Sigmoid colon (tissue), 7 donors: ENCODE measurements around the gene FRZB. TPM values are rescaled to one million over a fixed set of nuclear protein-coding genes. Genes with fewer than 3 reads are reported as not detected.

Experiments used
- DNase-seq: peaks from one replicate; pipeline ENCODE4 v3.0.0-alpha.2; 2019
- H3K27ac ChIP-seq, 4 donors: fragments of 200-600 bp; sonication (generic); one replicate each; pipeline ENCODE4 v1.5.1; 2016 to 2019; ENCODE audit warnings: mild to moderate bottlenecking in 1 of 4
- H3K27me3 ChIP-seq, 3 donors: fragments of 200-600 bp; sonication (generic); one replicate each; pipeline ENCODE4 v1.5.1; 2019; ENCODE audit warnings: mild to moderate bottlenecking in 1 of 3
- H3K36me3 ChIP-seq, 4 donors: fragments of 200-600 bp; sonication (generic); one replicate each; pipeline ENCODE4 v1.5.1; 2016 to 2019
- H3K4me1 ChIP-seq, 4 donors: fragments of 200-600 bp; sonication (generic); one replicate each; pipeline ENCODE4 v1.5.1; 2017 to 2019
- H3K4me3 ChIP-seq, 4 donors: fragments of 200-600 bp; sonication (generic); one replicate each; pipeline ENCODE4 v1.5.1; 2017 to 2019; ENCODE audit warnings: mild to moderate bottlenecking in 2 of 4, moderate library complexity in 1 of 4
- H3K9me3 ChIP-seq, 4 donors: fragments of 200-600 bp in 3 of 4; sonication (generic) in 3 of 4; one replicate each; pipeline versions ENCODE4 v1.5.1 to v1.6.1; 2013 to 2019
- EP300 ChIP-seq, 4 donors: sonication (generic); formaldehyde crosslinking; IDR thresholded peaks; one replicate each; pipeline ENCODE4 v1.6.1; 2017; ENCODE audit warnings: antibody characterized with exemption in 4 of 4
- POLR2A ChIP-seq, 2 donors: fragments of 450-650 bp; IDR thresholded peaks; one replicate each; pipeline ENCODE4 v1.6.1; 2016; ENCODE audit warnings: antibody characterized with exemption in 2 of 2, mild to moderate bottlenecking in 2 of 2, moderate library complexity in 2 of 2
- POLR2AphosphoS5 ChIP-seq, 4 donors: sonication (generic); formaldehyde crosslinking; IDR thresholded peaks; one replicate each; pipeline ENCODE4 v1.6.1; 2017; ENCODE audit warnings: antibody characterized with exemption in 4 of 4
- WGBS, 2 donors: extraction: QIAGEN DNeasy Blood & Tissue Kit; methylation state at CpG; one replicate each; pipeline ENCODE4 v1.1.7; 2013; 5-methylcytosine and 5-hydroxymethylcytosine counted together
- intact Hi-C: fragments of 100-400 bp; cut with DNase I; formaldehyde crosslinking; loops from one replicate; pipeline ENCODE4 v1.15.1; 2023
- polyA plus RNA-seq, 3 donors: library from polyadenylated mRNA; stranded (reverse); fragments of 200-250 nt; gene quantifications; one replicate each; pipeline ENCODE4 v1.2.3, GENCODE V29; 2013
- total RNA-seq, 4 donors: library from RNA; depleted of rRNA; stranded (reverse); fragments of >200 nt; gene quantifications; one replicate each; pipeline ENCODE4 v1.1.0, GENCODE V29; 2016
- TF ChIP-seq, protein P1 (sequence below), 4 experiments: fragments of 450-650 bp in 3 of 4; fragments of 200-600 bp in 1 of 4; IDR thresholded peaks; one replicate each; pipeline ENCODE4 v1.5.1; 2016 to 2019; ENCODE audit warnings: antibody characterized with exemption in 4 of 4, mild to moderate bottlenecking in 3 of 4, moderate library complexity in 2 of 4
- donor health status: healthy with polysubstance abuse.
- donor health status: Bipolar disorder and iron deficiency.
- donor health status: healthy.

The FRZB gene
- total and polyA plus RNA-seq, 7 donors: 3.7 to 14.7 (median 8.2) TPM

DNA sequence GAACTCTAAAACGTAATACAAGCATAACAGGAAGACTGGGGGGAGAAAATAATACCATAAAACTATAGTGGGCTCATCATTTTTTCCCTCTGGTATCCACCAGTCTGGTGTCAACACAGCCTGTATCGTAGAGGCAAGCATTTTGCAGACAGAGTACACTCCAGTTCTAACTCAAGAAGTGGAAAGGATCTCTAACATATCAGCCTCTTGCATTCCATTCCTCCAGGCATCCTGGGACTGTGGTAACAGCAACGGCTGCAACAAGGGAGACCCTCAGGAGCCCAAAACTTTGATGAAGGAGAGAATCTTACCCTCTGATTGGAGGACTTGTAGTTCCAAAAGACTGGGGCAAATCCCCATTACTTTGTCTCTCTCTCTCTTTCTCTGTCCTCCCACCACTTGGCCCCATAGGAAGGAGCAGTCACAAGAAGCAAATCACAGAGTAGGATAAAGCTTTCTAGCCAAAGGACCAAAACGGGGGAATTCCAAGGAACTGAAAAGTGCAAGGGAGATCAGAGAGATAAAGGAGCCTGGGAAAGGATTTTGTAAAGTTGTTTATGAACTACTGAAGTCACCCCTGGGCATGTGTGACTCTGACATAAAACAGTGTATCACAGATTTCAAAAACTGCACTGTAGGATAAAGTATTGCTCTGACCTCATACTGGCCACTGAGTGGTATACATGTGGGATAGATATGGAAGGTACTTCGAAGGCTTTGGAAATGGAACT, 11.9 kb downstream of the FRZB start:
- WGBS, 2 donors: 72 to 77% methylated on average over 5 of the region's 5 CpGs
- TF ChIP-seq EP300 (IDR thresholded peaks at IDR 0.05) (no peak), POLR2A (IDR thresholded peaks at IDR 0.05) (no peak), POLR2AphosphoS5 (IDR thresholded peaks at IDR 0.05) (no peak)
- TF ChIP-seq, protein P1, sequence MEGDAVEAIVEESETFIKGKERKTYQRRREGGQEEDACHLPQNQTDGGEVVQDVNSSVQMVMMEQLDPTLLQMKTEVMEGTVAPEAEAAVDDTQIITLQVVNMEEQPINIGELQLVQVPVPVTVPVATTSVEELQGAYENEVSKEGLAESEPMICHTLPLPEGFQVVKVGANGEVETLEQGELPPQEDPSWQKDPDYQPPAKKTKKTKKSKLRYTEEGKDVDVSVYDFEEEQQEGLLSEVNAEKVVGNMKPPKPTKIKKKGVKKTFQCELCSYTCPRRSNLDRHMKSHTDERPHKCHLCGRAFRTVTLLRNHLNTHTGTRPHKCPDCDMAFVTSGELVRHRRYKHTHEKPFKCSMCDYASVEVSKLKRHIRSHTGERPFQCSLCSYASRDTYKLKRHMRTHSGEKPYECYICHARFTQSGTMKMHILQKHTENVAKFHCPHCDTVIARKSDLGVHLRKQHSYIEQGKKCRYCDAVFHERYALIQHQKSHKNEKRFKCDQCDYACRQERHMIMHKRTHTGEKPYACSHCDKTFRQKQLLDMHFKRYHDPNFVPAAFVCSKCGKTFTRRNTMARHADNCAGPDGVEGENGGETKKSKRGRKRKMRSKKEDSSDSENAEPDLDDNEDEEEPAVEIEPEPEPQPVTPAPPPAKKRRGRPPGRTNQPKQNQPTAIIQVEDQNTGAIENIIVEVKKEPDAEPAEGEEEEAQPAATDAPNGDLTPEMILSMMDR (IDR thresholded peaks at IDR 0.05): no peak
- H3K4me3 ChIP-seq: no peak overlapping the region

DNA sequence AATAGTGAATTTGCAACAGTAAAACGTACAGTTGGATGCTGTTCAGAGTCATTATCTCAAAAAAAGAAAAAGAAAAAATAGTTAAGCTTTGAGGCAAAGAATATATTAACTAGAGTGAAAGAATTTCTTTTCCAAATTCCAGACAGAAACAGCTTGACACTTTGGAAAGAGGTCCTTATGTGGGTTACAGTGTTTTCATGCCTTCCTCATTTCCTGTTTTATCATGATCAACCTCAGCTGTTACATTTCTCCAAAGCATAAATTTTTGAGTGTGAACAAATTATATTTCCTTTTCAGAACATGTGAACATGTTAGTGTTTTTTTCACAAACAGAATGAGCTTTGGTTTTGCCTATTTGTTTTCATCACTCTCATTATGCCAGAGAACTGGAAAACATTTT, 13.6 kb downstream of the FRZB start:
- no peak for DNase-seq
- Histone ChIP-seq H3K36me3 (no peaks in the 10 kb centered on the region), H3K4me3 (no peak overlapping the region), H3K4me1 (peaks cover 0 to 7% (median 0%) of the 10 kb centered on the region in 4 donors), H3K27me3 (no peaks in the 10 kb centered on the region), H3K27ac (no peak overlapping the region), H3K9me3 (no peaks in the 10 kb centered on the region)
- 54 to 64% methylated on average over 1 of the region's 1 CpG for WGBS, 2 donors
- intact Hi-C loops: no loop called here
- TF ChIP-seq EP300 (IDR thresholded peaks at IDR 0.05) (no peak), POLR2AphosphoS5 (IDR thresholded peaks at IDR 0.05) (no peak), POLR2A (IDR thresholded peaks at IDR 0.05) (no peak)

More for the DNA sequence above, 11.9 kb downstream of the FRZB start:
- H3K27ac ChIP-seq: no peak overlapping the region
- H3K36me3 ChIP-seq: no peaks in the 10 kb centered on the region
- no peaks in the 10 kb centered on the region for H3K9me3 ChIP-seq
- no peak for DNase-seq
- H3K27me3 ChIP-seq: no peaks in the 10 kb centered on the region
- H3K4me1 ChIP-seq: peaks cover 0 to 7% (median 0%) of the 10 kb centered on the region in 4 donors
- intact Hi-C loops: no loop called here

DNA sequence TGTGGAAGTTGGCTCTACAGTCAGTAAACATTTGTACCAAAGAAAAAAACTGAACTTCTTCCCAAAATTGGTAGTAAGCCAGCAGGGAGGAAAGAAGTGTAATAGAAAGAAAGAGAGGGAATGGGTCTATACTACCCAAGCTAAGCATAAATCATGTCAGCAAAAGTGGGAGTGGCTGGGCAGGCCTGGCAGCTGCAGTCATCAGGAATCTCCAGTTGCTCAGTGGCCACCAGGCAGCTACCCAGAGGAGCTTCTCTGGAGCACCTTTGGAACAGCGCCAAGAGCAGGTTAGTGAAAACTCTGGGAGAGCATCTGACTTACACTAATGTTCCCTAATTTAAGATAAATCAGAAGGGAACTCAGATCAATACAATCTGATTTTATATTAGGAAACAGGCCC, 14.3 kb downstream of the FRZB start:
- 97 to 98% methylated on average over 1 of the region's 1 CpG for WGBS, 2 donors
- no peaks in the 10 kb centered on the region for H3K27me3 ChIP-seq
- H3K9me3 ChIP-seq: no peaks in the 10 kb centered on the region
- H3K4me3 ChIP-seq: no peak overlapping the region
- H3K36me3 ChIP-seq: no peaks in the 10 kb centered on the region
- TF ChIP-seq POLR2AphosphoS5 (IDR thresholded peaks at IDR 0.05) (no peak), EP300 (IDR thresholded peaks at IDR 0.05) (no peak), POLR2A (IDR thresholded peaks at IDR 0.05) (no peak)
- TF ChIP-seq, protein P1 (IDR thresholded peaks at IDR 0.05): no peak
- H3K27ac ChIP-seq: no peak overlapping the region
- DNase-seq: peak; percentile 63
- intact Hi-C loops: no loop called here
- H3K4me1 ChIP-seq: peaks cover 0 to 7% (median 0%) of the 10 kb centered on the region in 4 donors

DNA sequence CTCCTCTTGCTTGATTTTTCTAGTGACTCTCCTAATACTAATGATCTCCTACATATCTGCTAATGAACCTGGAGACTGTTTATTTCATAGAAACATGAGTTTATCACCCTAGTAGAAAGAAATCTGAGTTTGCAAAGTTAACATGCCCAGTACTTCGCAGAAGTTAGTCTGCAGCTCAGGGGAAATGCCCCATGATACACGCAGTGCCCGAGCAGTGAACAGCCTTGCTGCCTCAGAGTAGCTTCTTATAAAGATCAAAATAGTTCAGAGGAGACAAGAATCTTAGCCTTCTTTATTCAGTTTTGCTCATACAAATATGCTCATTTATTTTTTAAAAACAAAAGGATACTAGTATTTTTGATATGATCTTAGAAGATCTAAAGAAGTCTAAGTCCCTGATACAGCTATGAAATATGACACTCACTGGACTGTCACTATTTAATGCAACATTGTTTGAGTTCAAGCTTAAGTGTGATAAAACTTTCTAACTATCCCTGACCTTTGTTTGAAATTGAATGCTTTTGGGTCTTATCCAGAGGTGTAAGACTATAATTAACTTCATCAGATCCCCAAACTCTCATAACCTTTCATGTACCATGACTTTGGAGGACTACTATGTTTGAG, 20.5 kb downstream of the FRZB start:
- H3K27me3 ChIP-seq: no peaks in the 10 kb centered on the region
- H3K4me3 ChIP-seq: peak overlapping the region in 1 of 4 donors; percentile 4
- intact Hi-C loops: no loop called here
- TF ChIP-seq, protein P1 (IDR thresholded peaks at IDR 0.05): no peak
- TF ChIP-seq EP300 (IDR thresholded peaks at IDR 0.05) (no peak), POLR2A (IDR thresholded peaks at IDR 0.05) (no peak), POLR2AphosphoS5 (IDR thresholded peaks at IDR 0.05) (no peak)
- no peaks in the 10 kb centered on the region for H3K36me3 ChIP-seq
- 70 to 73% methylated on average over 3 of the region's 3 CpGs for WGBS, 2 donors
- DNase-seq: no peak
- peaks cover 0 to 20% (median 9%) of the 10 kb centered on the region in 4 donors for H3K4me1 ChIP-seq
- H3K27ac ChIP-seq: peak overlapping the region in 3 of 4 donors; percentile 2 to 52 (median 14)
- no peaks in the 10 kb centered on the region for H3K9me3 ChIP-seq

DNA sequence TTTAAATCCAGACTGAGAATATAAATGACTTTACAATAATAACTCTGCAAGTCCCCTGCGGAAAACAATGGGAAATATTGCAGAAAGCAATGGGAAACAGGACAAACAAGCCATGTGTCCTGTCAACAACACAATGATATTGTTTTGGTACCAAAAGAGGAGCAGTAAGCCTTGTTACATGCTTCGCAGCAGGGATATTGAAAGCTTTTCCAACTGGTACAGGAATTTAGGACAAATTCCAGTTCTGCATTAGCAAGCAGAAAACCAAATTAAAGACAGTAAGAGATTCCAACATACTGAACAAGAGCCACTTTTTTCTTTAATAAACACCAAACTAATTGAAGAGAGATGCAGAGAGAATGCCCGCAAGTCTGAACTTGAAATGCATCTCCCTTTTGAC, 30.0 kb downstream of the FRZB start:
- Histone ChIP-seq H3K9me3 (no peaks in the 10 kb centered on the region), H3K27me3 (no peaks in the 10 kb centered on the region), H3K36me3 (no peaks in the 10 kb centered on the region), H3K4me3 (no peak overlapping the region), H3K4me1 (no peaks in the 10 kb centered on the region), H3K27ac (no peak overlapping the region)
- no peak for TF ChIP-seq POLR2AphosphoS5 (IDR thresholded peaks at IDR 0.05)
- TF ChIP-seq, protein P1 (IDR thresholded peaks at IDR 0.05): no peak
- TF ChIP-seq POLR2A (IDR thresholded peaks at IDR 0.05): no peak
- TF ChIP-seq EP300 (IDR thresholded peaks at IDR 0.05): no peak
- DNase-seq: no peak
- 87 to 93% methylated on average over 3 of the region's 3 CpGs for WGBS, 2 donors
- intact Hi-C loops: no loop called here
